Urinary bladder (tissue), 4 donors: ENCODE measurements around the gene FKBP5. TPM values are rescaled to one million over a fixed set of nuclear protein-coding genes. Genes with fewer than 3 reads are reported as not detected.
"Not testable (repeated sequence)": the region's sequence is repeated elsewhere in the genome, so short reads cannot be mapped to it uniquely, and the experiment has no call there.

ENCODE experiments used
- DNase-seq: peaks from one replicate; pipeline ENCODE4 v3.0.0-alpha.2; 2015; ENCODE audit errors: extremely low spot score
- H3K27ac ChIP-seq: one replicate; pipeline ENCODE4 v1.5.1; 2013; ENCODE audit warnings: low read depth, mild to moderate bottlenecking, moderate library complexity
- H3K36me3 ChIP-seq: one replicate; pipeline ENCODE4 v1.6.1; 2013; ENCODE audit warnings: mild to moderate bottlenecking, moderate library complexity; ENCODE audit not compliant: insufficient read depth
- H3K4me1 ChIP-seq: one replicate; pipeline ENCODE4 v1.6.1; 2013; ENCODE audit warnings: mild to moderate bottlenecking, moderate library complexity; ENCODE audit not compliant: insufficient read depth
- H3K4me3 ChIP-seq: one replicate; pipeline ENCODE4 v1.5.1; 2013; ENCODE audit warnings: low read depth, low read length
- WGBS: extraction: QIAGEN DNeasy Blood & Tissue Kit; methylation state at CpG from one replicate; pipeline ENCODE4 v1.1.7; 2013; 5-methylcytosine and 5-hydroxymethylcytosine counted together
- polyA plus RNA-seq: library from polyadenylated mRNA; stranded (reverse); fragments of 200-250 nt; gene quantifications from one replicate; pipeline ENCODE4 v1.2.3, GENCODE V29; 2013
- total RNA-seq: library from RNA; depleted of rRNA; stranded (reverse); fragments of >200 nt; gene quantifications from one replicate; pipeline ENCODE4 v1.2.3, GENCODE V29; 2014
- donor health status: healthy with polysubstance abuse.
- donor health status: healthy.

The FKBP5 gene
- total and polyA plus RNA-seq, 2 donors, result 5.6 to 236 TPM

DNA sequence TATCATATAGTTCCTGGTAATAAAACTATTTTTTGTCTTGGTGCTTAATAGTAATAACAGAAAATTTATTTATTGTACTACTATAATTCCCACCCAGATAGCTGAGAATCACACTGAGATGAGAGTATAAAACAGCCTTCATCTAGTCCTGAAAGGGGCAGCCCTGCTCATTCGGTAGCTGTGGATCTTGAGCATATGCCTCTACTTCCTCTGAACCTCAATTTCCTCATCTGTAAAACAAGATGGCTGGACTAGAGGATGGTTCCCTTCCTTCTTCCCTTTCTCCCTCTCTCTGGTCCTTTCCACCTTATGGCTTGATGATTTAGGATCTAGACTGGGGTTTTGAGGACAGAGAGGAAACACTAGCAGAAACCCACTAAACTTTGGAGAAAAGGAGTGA is 15.0 kb downstream of the FKBP5 start:
- WGBS, result 83% methylated on average over 1 of the region's 1 CpG
- no peaks in the 10 kb centered on the region for H3K4me1 ChIP-seq
- H3K36me3 ChIP-seq, result no peaks in the 10 kb centered on the region
- no peak for DNase-seq
- no peak overlapping the region for H3K4me3 ChIP-seq
- no peak overlapping the region for H3K27ac ChIP-seq

GRCh38 chr6:35673284-35673666 is 15.4 kb downstream of the FKBP5 start:
- H3K36me3 ChIP-seq, H3K4me1 ChIP-seq, DNase-seq, H3K27ac ChIP-seq, H3K4me3 ChIP-seq: not testable (repeated sequence)
- 98% methylated on average over 2 of the region's 2 CpGs for WGBS

- not testable (repeated sequence) for H3K4me3 ChIP-seq, H3K27ac ChIP-seq, H3K36me3 ChIP-seq, DNase-seq, H3K4me1 ChIP-seq
- WGBS, result 98% methylated on average over 9 of the region's 9 CpGs
These were observed 18.3 kb downstream of the FKBP5 start for GRCh38 chr6:35670453-35670852.

- Histone ChIP-seq H3K36me3 (no peaks in the 10 kb centered on the region), H3K27ac (no peak overlapping the region), H3K4me1 (no peaks in the 10 kb centered on the region), H3K4me3 (no peak overlapping the region)
- no peak for DNase-seq
- 45% methylated on average over 1 of the region's 1 CpG for WGBS
These were observed 19.2 kb downstream of the FKBP5 start for GRCh38 chr6:35669451-35670045.

DNA sequence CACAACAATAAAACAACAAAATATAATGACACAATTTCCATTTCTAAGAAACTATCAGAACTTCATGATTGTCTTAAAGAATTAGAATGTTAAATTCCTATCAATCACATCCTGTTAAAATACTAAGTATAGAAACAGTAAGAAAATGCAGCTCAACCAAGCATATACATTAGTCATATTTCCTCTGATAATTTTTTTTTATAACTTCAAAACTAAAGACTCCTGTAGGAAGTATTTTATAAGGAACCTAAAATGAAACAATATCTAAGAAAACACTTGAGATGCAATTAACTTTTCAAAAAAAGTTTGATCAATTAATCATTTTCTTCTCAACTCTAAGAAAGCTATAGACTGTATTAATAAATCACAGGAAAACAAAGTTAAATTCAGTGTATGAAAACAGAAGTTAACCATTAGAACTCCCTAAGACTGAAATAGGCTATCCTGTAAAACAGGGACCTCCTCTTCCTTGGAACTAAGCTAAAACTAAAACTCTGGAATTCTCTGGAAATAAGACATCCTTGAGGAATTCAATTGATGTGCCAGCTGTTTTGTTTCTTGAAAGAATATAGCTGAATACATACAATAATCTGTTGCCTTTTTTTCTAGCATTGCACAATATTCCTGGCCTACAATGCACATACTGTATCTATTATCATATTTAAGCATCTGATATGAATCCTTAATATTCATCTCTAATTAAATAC is 19.8 kb downstream of the FKBP5 start:
- Histone ChIP-seq H3K4me3 (no peak overlapping the region), H3K4me1 (no peaks in the 10 kb centered on the region)
- DNase-seq, result no peak

GRCh38 chr6:35668096-35668495 is 20.6 kb downstream of the FKBP5 start:
- Histone ChIP-seq H3K4me1 (no peaks in the 10 kb centered on the region), H3K4me3 (no peak overlapping the region), H3K36me3 (no peaks in the 10 kb centered on the region), H3K27ac (no peak overlapping the region)
- DNase-seq, result no peak
- WGBS, result 84% methylated on average over 2 of the region's 2 CpGs

More for the DNA sequence above, 19.8 kb downstream of the FKBP5 start:
- H3K27ac ChIP-seq, result no peak overlapping the region
- no peaks in the 10 kb centered on the region for H3K36me3 ChIP-seq

DNA sequence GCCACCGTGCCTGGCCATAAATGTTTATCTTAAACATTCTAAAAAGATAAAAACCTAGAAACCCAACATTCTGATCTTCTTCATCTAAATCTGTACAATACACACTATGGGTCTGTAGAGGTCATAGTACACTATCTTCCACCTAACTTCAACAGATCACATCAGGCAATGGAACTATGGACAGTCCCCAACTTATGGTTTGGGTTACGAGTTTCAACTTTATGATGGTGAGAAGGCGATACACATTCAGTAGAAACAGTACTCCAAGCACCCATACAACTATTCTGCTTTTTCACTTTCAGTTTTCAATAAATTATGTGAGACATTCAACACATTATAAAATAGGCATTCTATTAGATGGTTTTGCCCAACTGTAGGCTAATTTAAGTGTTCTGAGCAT is 23.1 kb downstream of the FKBP5 start:
- Histone ChIP-seq H3K27ac (no peak overlapping the region), H3K4me1 (no peaks in the 10 kb centered on the region), H3K4me3 (no peak overlapping the region), H3K36me3 (no peaks in the 10 kb centered on the region)
- no peak for DNase-seq
- 82% methylated on average over 3 of the region's 3 CpGs for WGBS

DNA sequence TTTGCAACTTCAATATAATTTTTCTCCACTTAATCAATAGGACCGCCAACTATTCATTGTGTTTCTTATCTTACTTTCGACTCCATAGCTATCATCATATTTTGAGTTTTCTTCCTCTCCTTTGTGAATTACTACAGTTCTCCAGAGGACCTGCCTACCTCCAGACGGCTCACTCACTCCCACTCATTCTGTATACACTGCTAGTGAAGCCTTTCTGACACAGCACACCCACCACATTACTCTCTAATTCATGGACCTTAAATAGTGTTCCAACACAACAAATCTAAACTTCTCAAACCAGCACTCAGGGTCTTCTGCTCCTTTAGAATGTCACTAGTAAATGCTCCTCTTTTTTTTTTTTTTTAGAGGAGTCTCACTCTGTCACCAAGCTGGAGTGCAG is 23.8 kb downstream of the FKBP5 start:
- no peak for DNase-seq
- Histone ChIP-seq H3K4me3 (no peak overlapping the region), H3K27ac (no peak overlapping the region), H3K36me3 (no peaks in the 10 kb centered on the region), H3K4me1 (no peaks in the 10 kb centered on the region)
- 88% methylated on average over 3 of the region's 3 CpGs for WGBS

- WGBS, result 76% methylated on average over 7 of the region's 7 CpGs
- Histone ChIP-seq H3K27ac (no peak overlapping the region), H3K4me3 (no peak overlapping the region), H3K4me1 (no peaks in the 10 kb centered on the region), H3K36me3 (no peaks in the 10 kb centered on the region)
- no peak for DNase-seq
These were observed 25.1 kb downstream of the FKBP5 start for GRCh38 chr6:35663447-35664235.

- no peak for DNase-seq
- Histone ChIP-seq H3K36me3 (no peaks in the 10 kb centered on the region), H3K4me1 (no peaks in the 10 kb centered on the region), H3K27ac (no peak overlapping the region), H3K4me3 (no peak overlapping the region)
- 56% methylated on average over 7 of the region's 7 CpGs for WGBS
These were observed 25.7 kb downstream of the FKBP5 start for GRCh38 chr6:35662999-35663398.

- no peaks in the 10 kb centered on the region for H3K4me1 ChIP-seq
- no peak for DNase-seq
- H3K27ac ChIP-seq, result no peak overlapping the region
- no peak overlapping the region for H3K4me3 ChIP-seq
- WGBS, result 88% methylated on average over 3 of the region's 3 CpGs
- peaks cover 6% of the 10 kb centered on the region for H3K36me3 ChIP-seq
These were observed 33.8 kb downstream of the FKBP5 start for GRCh38 chr6:35654883-35655282.

DNA sequence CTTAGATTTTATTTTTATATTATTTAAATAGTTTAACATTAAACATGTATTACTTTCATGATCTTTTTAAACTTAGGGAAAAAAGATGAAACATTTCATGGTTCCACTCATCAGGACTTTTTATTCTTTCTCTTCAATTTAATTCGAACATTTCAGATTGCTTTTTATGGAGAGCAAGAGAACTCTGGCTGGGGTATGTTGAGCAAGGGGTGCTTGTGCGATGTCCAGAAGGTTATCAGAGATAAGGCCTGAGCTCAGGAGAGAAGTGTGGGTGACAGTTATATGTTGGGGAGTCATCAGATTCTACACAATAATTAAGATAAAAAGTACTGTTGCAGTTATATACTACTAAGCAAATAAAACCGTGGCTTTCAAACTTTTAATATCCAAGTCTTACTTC is 37.5 kb downstream of the FKBP5 start:
- Histone ChIP-seq H3K36me3 (peaks cover 4% of the 10 kb centered on the region), H3K27ac (no peak overlapping the region), H3K4me3 (no peak overlapping the region), H3K4me1 (no peaks in the 10 kb centered on the region)
- 74% methylated on average over 3 of the region's 3 CpGs for WGBS
- no peak for DNase-seq

- no peak for DNase-seq
- Histone ChIP-seq H3K4me1 (no peaks in the 10 kb centered on the region), H3K36me3 (peaks cover 6% of the 10 kb centered on the region), H3K27ac (no peak overlapping the region), H3K4me3 (no peak overlapping the region)
- 94% methylated on average over 4 of the region's 4 CpGs for WGBS
These were observed 38.7 kb downstream of the FKBP5 start for GRCh38 chr6:35650015-35650414.

DNA sequence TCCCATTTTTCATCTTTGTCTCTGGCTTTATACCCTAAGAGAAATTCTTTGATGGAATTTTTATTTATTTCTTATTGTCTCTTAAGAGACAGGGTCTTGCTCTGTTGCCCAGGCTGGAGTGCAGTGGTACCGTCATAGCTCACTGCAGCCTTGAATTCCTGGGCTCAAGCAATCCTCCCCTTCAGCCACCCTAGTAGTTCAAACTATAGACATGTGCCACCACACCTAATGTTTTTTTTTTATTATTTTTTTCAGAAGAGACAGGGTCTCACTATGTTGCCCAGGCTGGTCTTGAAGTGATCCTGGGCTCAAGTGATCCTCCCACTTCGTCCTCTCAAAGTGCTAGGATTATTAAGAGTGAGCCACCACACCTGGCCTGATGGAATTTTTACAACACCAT is 40.5 kb downstream of the FKBP5 start:
- Histone ChIP-seq H3K4me3 (no peak overlapping the region), H3K36me3 (peaks cover 6% of the 10 kb centered on the region), H3K4me1 (peaks cover 1% of the 10 kb centered on the region), H3K27ac (no peak overlapping the region)
- DNase-seq, result no peak
- WGBS, result 95% methylated on average over 2 of the region's 2 CpGs
